Brain pericyte (primary cell): ENCODE measurements around the gene C9orf78.

Source experiments
- DNase-seq: peaks from one replicate; pipeline ENCODE4 v3.0.0-alpha.2; 2012; ENCODE audit warnings: low read depth, low spot score

C9orf78 gene

DNA sequence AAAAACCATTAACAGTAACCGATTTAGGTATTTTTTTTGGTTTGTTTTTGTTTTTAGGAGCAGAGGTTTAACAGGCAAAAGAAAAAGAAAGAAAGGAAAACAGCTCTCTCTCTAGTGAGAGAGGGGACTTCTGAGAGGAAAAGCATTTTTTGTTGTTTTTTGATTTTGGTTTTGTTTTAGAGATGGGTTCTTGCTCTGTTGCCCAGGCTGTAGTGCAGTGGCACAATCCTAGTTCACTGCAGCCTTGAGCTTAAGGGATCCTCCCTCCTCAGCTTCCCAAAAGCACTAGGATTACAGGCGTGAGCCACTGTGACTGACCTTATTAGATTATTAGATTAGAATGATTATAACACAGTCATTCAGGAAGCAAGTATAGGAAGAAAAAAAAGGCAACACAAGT is 10.3 kb upstream of the C9orf78 start:
- no peak for DNase-seq

DNA sequence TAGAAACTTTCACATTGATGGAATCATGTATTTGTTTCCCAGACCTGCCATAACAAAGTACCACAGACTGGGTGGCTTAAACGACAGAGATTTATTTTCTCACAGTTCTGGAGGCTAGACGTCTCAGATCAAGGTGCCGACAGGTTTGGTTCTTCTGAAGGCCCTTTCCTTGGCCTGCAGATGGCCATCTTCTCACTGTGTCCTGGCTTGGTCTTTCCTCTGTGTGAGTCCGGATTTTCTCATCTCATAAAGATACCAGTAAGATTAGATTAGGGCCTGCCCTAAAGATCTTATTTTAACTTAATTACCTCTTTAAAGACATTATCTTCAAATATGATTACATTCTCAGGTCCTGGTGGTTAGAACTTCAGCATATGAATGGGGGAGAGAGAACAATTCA is 6.0 kb upstream of the C9orf78 start:
- no peak for DNase-seq

DNA sequence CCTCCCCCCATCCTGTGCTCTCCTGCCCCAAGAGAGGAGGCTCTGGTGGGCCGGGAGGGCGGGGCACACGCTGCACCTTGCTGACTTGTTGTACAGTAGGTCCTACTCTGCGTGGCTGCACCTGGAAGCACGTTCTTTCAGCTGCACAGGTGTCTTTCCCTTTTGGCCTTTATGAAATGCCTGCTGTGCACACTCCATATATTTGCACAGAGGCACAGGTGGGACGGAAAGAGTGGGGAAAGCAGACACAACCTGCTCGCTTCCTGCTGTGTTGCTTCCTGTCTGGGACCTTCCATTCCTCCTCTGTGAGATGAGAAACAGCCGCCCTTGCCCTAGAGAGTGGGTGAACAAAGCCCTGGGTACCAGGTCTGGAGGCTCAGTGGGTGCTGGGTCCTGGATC is 5.0 kb upstream of the C9orf78 start:
- DNase-seq: no peak

DNA sequence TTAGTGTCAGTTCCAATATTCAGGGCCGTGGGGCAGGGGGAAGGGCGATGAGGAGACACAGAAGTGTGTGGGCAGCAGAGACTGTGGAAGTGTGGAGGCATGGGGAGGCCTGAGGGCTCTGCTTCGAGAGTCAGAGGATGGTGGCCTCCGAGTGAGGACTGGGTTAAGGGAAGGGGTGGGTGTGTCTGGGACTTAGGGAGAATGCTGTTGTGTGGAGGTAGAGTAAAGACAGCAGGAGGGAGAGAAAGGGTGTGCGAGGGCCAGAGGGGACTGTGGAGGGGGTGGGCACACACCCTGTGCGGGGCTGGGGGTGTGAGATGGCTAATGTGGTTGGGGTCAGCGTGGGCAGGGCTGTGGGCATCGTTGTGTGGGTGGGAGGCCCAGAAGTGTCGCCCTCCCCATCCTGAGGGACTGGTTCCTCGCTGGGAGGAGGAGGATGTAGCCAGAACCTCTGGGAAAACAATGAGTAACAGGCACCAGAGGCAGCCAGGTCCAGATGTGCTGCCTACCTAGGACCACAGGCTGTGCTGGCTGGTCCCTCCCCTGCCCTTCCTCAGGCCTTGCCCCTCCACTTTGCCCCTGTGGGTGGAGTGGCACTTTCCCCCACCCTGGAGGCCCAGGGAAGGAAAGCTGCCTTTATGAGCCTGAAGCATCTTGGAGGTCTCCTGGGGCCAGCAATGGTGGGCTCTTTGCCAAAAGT is 4.4 kb upstream of the C9orf78 start:
- no peak for DNase-seq

DNA sequence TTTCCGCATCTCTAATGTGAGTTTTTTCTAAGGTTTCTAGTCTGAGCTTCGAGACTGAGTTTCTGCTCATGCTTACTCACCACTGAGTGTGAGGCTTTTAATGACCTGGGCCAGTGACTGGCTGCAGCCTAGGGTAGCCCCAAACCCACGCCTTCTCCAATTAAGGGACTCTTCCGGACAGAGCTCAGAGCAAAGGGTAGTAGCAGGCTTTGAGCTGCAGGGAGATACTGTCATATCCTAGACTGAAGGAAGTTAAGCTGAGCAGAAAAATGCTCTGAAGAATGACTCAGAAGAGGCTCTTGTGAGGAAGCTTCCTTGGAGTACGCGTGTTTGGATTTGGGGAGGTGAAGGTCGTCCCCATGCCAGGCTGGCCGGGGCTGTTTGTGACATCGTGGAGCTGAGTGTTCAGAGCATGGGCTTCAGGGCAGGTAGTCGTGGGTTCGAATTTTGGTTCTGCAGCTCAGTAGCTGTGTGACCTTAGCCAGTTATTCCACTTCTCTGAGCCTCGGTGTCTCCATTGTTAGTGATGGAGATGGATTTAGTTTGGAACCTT is 3.7 kb upstream of the C9orf78 start:
- DNase-seq: no peak

DNA sequence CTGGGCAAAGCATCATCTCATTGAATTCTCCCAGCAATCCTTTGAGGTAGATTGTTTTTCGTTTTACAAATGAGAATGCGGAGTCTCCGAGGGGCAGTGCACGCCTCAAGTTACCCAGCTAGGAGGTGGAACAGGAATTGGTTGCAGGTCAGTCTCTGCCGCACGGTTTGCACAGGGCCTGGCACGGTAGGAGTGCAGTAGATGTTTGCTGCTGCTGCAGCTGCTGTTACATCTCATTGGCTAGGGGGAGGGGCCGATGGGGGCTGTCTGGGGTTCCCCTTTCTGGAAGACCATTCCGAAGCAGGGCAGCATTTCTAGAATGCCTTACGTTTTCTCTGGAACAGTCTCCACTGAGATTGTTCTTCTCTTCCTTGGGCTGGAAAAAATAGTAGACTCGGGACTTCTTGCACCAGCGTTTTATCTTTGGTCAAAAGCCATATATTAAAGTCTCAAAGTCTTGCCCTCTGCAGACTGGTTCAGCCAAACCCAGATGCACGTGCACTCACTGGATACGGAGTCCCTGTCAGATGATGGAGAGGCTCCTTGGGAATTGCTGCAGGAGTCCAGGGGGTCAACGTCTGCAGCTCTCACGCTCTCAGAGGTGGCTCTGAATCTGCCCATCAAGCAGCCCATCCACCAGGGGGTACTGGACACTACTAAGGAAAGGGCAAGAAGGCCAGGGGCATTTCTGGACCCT is 1.4 kb upstream of the C9orf78 start:
- no peak for DNase-seq

DNA sequence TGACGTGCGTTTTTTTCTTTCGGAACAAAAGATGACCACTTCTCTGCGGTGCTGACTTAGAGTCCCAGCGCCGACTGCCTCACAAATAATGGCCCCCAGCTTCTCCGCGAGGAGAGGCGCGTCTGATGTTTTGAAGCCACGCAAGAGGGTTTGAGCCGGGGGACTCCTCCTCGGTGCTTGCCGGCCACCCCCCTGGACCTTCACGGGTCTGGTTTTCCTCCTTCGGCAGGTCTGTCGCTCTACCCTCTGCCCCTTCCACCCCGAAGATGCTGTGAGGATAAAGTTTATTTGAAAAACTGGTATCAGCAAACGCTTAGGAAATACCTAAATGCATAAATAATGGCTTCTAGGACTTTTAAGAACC is 767 bp upstream of the C9orf78 start:
- DNase-seq: no peak

DNA sequence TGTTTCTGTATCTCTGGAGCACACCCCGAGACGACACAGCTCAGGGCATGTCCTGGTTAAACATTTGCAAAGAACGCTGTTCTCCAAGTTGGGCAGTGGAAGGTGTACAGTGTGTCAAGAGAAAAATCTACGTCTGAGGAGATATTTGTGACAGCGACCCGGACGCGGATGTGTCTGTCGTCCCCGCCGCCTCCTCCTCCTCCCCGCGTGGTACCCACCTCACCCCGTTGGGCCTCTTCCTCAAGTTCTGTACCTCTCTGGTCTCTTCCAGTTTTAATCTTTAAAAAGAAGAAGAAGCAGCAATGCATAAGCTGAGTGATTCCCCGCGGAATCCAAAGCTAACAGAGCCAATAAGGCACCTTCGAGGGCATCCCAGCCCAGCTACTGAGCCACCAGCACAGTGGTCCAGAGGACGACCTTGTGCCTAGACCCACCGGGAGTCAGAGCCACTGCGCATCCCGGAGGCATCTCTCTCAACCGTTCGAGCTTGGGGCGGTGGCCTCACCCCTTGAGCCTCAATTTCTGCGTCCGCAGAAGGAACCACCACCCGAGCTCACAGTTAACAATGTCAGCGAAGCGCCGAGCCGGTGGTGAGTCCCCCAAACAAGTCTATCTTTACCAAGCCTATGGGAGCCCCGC is 467 bp downstream of the C9orf78 start:
- no peak for DNase-seq

DNA sequence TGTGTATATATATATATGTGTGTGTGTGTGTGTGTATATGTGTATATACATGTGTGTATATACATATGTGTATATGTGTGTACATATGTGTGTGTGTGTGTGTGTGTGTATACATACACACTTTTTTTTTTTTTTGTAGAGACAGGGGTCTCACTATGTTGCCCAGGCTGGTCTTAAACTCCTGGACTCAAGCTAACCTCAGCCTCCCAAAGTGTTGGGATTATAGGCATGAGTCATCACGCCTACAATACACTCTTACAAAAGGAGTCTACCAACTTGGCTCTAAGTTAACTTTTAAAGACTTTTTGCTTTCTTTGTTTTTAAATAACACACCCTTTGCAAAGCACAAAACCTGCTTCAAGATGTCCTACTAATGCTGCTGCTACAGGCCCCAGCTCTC is 2.1 kb downstream of the C9orf78 start:
- no peak for DNase-seq

DNA sequence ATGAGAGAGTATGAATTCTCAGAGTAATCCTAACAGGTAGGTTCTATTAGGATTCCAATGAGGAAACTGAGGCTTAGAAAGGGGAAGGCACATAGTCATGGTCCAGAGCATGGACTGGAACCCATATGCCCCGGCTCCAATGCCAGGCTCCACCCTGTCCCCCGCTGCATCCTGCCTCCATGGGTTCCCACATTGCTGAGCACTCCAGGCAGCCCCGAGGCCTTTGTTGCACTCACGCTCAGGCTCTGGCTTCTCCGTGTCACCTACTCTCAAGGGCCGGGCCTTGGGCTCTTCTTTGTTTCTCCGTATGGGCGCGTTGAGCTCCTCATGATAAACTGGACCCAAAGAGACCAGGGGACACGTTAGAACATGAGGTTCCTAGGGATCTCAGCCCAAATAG is 6.1 kb downstream of the C9orf78 start:
- no peak for DNase-seq

DNA sequence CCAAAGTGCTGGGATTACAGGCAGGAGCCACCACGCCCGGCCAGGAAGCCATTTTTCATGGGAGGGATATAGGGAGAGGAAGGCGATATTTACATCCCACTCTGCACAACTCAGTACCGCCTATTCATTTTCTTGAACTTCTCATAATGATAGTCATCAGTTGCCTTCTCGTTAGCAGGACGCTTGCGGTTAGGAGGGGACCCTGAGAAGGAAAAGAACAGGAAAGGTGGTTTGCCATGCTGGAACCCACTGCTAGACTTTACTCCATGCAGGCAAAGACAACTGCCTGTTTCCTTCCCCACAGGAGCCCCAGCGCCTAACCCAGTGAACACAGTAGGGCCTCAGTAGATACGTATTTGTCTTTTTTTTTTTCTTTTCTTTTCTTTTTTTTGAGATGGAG is 7.0 kb downstream of the C9orf78 start:
- no peak for DNase-seq

DNA sequence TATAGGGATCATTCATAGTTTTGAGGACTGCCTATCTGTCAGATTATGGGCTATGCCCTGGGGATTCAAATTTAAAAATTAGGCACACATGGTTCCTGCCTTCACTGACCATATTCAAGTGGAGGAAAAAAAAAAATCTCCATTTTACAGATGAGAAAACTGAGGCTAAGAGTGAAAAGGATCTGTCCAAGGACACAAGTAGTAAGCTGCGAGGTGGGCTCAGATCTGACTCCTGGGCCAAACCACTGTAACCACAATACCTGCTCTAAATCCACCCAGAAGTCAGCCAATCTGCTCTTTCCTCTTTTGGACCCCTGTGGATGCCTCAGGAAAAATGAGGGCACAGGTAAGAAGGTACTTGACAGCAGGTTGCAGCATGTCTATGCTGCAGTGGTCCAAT is 8.3 kb downstream of the C9orf78 start:
- DNase-seq: no peak

DNA sequence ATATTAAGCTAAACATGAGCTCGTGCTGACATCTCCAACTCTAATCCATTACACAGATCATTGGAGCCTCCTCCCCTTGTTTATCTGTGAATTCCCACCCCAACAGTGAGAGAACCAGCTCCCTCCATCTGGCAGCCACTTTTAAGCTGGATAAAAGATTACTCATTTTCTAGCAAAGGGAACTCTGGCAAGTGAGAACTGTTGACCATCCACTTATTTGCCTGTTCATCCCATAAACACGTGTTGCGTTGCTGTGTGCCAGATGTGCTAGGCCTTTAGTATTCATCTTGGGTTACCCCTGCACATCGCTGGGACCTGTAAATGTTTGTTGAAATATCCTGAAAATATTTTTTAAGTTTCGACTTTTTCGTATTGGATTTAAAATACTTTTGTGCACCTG is 8.7 kb downstream of the C9orf78 start:
- no peak for DNase-seq

DNA sequence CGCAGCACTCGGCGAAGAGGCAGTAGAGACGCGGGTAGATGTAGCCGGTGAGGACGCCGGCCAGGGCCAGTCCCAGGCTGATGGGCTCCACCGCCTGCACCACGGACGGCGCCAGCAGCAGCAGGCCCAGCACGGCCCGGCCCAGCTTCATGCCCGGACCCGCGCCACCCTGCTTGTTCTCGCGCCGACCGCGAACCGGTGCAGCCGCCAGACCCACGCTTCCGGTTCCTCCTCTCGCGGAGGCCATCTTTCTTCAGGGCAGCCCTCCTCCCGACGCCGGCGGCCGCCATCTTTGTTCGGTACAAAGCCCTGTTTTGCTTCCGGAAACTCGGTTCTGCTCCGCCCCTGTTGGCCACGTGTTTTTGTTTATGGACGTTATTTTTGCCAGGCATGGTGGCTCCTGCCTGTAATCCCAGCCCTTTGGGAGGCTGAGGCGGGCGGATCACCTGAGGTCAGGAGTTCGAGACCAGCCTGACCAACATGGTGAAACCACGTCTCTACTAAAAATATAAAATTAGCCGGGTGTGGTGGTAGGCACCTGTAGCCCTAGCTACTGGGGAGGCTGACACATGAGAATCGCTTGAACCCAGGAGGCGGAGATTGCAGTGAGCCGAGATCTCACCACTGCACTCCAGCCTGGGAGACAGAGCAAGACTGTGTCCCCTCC is 11.0 kb downstream of the C9orf78 start, which contains the start of gene TOR1A:
Gene TOR1A, minus strand, starts transcription at position 202 of the 667 bp plus-strand sequence. Its CDS starts 51 bp downstream, at position 151.
- peak; percentile 80 for DNase-seq

DNA sequence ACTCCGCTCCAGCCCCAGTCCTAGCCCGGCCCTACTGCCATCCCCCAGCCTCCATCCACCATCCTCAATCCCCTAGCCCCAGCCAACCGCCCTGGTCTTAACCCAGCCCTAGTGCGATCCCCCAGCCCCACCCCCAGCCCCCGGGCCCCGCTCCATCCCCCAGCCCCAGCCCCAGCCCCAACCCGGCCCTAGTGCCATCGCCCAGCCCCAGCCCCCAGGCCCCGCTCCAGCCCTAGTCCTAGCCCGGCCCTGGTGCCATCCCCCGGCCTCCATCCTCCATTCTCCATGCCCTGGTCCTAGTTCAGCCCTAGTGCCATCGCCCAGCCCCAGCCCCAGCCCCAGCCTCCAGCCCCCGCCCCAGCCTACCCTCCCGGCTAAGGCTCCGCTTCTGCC is 11.5 kb downstream of the C9orf78 start:
- DNase-seq: no peak

DNA sequence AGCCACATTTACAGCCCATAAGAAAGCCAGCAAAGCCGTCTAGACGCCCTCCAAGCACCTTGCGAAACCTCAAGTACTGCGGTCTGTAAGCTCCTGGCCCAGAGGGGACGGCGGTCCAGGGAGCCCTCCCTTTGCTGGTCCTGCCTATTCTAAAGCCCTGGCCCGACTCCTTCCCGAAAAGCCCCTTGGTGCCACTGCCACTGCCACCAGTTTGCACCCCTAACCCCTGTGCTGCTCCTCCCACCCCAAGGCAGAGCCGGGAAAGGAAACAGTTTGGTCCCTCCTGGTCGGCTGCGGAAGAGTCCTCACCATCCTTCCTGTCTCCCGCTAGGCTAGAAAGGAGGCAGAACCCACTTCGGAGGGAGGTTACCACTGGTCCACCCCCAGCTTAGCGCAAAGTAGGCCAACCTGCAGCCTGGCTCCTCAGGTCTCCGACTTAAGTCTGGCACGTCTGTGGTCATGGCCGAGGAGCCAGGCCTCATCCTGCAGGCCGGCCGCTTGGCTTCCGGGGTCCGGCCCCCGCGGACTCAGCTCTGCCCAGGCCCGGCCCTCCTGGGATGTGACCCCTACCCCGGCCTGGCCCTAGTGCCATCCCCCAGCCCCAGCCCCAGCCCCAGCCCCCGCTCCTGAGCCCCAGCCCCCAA is 12.1 kb downstream of the C9orf78 start:
- no peak for DNase-seq

DNA sequence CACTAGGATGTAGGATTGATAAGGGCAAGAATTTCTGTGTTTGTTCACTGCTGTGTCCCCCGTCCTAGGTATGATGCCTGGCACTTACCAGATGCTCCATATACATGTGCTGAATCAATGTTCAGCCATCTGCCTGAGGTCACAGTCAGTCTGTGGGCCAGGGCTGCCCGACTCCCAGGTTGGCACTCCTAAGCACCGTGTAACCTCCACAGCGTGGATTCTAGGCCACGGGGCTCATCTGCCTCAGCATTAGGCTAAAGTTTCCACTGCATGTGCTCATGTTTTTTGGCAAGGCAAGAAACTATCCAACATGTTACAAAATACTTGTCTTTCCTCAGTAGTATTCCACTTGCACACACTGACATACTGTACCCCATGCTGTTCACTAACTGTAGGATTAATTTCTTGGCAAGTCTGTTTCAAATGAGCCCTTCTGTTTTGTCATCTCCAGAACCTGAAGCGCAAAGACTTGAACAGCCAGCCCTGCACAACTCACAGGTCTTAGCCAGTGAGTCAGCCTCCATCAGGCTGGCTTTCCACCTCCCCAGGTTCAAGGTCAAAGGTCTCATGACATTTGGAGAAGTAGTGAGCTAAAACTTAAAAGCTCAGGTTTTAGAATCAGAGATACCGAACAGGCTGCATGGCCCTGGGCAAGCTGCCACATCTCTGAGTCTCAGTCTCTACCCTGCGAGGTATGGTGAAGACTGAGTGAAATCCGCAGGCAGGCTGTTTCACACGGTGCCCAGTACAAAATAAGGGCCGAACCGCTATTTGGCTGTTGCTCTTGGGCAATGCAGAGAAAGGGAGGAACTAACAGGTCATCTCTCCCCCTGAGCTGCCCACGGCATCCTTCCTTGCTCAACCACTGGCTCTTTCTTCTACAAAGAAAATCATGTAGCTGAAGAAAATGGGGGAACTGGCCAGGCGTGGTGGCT is 18.3 kb downstream of the C9orf78 start:
- DNase-seq: no peak

DNA sequence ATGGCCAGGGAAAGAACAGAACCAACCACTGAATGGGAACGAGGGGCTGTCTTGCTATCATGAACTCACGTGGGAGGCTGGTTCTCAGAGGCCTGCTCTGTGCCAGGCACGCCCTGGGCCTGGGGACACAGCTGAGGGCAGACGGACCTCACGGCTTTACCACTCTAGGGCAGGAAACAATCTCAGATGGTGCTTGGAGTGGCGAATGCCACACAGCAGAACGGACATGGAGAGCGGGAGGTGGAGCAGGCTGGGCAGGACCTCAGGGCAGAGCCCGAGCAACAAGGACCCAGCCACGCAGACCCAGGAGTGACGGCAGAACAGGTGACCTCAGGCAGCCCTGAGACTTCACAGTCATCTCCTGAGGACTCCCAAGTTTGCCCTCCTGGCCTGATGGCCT is 19.8 kb downstream of the C9orf78 start:
- DNase-seq: no peak

DNA sequence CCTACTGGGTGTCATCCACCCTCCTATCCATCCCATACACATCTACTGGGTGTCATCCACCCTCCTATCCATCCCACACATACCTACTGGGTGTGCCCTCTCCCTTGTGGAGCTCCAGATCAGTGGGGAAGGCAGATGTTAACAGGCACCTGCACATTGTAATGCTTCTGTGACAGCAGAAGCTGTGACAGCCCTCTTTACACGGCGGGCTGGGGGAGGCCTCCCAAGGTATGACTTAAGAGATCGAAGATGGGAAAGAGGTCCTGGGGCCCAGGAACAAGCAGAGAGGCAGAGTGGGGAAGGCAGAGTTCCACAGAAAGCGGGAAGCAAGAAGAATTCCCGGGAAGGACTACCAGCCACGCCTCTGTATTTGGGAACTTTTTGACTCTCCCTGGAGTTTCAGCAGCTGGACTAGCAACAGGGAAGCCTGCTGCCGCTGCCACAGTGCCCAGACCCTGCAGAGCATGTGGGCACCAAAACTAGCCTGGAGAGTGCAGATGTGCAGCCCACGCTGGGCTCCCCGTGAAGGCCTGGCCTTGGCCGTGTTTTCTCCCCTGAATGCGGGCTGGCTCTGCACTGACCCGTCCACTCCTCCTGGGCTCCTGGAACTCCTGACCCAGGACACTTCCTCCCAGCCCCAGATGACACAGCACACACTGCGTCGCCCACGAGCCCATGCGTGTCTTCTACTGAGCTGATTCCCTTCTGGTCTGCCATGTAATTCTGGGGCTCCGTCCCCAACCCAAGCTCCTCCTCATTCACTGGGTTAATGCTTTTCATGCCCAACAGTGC is 20.4 kb downstream of the C9orf78 start:
- no peak for DNase-seq

DNA sequence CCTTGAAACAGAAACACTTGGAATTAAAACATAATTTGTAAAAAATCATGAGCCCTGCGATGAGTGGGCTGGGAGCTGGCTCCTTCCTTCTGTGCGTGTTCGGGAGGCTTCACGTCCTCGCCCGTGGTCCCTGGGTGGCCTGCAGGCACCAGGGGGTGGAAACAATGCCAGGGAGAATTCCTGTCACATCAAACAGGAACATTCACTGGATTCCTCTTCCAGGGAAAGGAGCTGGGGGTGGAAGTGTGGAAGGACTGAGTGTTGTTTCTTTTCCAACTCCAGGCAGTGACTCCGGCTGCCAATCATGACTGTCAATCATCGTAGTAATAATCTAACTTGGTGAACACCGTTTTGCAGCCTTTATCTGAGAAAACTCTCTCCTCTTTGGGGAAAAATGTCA is 21.4 kb downstream of the C9orf78 start:
- DNase-seq: no peak
